DOHH2 (cell line): ENCODE measurements around the gene DNAI4.

Source experiments
- EZH2phosphoT487 ChIP-seq: fragments of 200-600 bp; sonication (generic); IDR thresholded peaks from 2 replicates; pipeline ENCODE4 v1.6.1; 2017; ENCODE audit warnings: borderline replicate concordance, mild to moderate bottlenecking, antibody characterized with exemption, low read length, moderate library complexity, mixed read lengths
- TF ChIP-seq, protein P1 (sequence below): fragments of 200-600 bp; sonication (generic); IDR thresholded peaks from one replicate; pipeline ENCODE4 v1.5.1; 2014; ENCODE audit warnings: antibody characterized with exemption, mild to moderate bottlenecking, low read depth, low read length; ENCODE audit not compliant: poor library complexity, severe bottlenecking

DNA sequence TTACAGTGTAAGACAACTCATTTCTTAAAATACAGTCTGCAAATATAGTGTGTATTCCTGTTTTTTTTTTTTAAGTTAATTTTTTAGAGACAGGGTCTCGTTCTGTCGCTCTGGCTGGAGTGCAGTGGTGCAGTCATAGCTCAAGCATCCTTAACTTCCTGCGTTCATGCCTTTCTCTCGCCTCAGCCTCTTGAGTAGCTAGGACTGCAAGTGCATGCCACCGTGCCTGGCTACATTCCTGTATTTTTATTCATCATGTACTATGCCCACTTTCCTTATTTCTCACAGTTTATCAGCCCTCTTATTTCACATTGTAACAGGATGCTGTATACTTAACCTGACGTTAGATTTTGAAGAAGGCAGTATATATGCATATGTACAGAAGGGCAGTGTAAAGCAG, 26.9 kb upstream of the DNAI4 start:
- TF ChIP-seq, protein P1, sequence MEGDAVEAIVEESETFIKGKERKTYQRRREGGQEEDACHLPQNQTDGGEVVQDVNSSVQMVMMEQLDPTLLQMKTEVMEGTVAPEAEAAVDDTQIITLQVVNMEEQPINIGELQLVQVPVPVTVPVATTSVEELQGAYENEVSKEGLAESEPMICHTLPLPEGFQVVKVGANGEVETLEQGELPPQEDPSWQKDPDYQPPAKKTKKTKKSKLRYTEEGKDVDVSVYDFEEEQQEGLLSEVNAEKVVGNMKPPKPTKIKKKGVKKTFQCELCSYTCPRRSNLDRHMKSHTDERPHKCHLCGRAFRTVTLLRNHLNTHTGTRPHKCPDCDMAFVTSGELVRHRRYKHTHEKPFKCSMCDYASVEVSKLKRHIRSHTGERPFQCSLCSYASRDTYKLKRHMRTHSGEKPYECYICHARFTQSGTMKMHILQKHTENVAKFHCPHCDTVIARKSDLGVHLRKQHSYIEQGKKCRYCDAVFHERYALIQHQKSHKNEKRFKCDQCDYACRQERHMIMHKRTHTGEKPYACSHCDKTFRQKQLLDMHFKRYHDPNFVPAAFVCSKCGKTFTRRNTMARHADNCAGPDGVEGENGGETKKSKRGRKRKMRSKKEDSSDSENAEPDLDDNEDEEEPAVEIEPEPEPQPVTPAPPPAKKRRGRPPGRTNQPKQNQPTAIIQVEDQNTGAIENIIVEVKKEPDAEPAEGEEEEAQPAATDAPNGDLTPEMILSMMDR: no peak
- no peak for TF ChIP-seq EZH2phosphoT487
